Bronchial epithelial cell (primary cell): Measurements from ENCODE around the gene SNX30. TPM values are rescaled to one million over a fixed set of nuclear protein-coding genes. Genes with fewer than 3 reads are reported as not detected.

Source experiments
- DNase-seq: peaks from one replicate; pipeline ENCODE4 v3.0.0-alpha.2; 2010; ENCODE audit warnings: low read depth
- FAIRE-seq: peaks from 2 replicates; lab custom pipeline; 2011; peaks lifted over from hg19 to GRCh38; lab: Jason Lieb, UNC
- H3K27me3 ChIP-seq: 2 replicates; pipeline ENCODE4 v1.5.1; 2011; ENCODE audit warnings: low read length; ENCODE audit not compliant: control insufficient read depth, insufficient read depth
- H3K36me3 ChIP-seq: 2 replicates; pipeline ENCODE4 v1.5.1; 2011; ENCODE audit warnings: low read length; ENCODE audit not compliant: control insufficient read depth, insufficient read depth
- H3K4me3 ChIP-seq: 2 replicates; pipeline ENCODE4 v1.5.1; 2011; ENCODE audit warnings: mild to moderate bottlenecking, low read depth, low read length, control low read depth
- total RNA-seq: library from RNA; depleted of rRNA; stranded (reverse); fragments of >200 nt; gene quantifications from 2 replicates; pipeline ENCODE4 v1.2.1, GENCODE V29; 2014
- TF ChIP-seq, protein P1 (sequence below): IDR thresholded peaks from 2 replicates; pipeline ENCODE4 v1.5.1; 2011; ENCODE audit warnings: mild to moderate bottlenecking, moderate library complexity, low read length, control low read depth, inconsistent platforms; ENCODE audit not compliant: insufficient read depth, severe bottlenecking

SNX30 gene
- total RNA-seq, 1 donor from 2014 or later = 13.2 TPM

DNA sequence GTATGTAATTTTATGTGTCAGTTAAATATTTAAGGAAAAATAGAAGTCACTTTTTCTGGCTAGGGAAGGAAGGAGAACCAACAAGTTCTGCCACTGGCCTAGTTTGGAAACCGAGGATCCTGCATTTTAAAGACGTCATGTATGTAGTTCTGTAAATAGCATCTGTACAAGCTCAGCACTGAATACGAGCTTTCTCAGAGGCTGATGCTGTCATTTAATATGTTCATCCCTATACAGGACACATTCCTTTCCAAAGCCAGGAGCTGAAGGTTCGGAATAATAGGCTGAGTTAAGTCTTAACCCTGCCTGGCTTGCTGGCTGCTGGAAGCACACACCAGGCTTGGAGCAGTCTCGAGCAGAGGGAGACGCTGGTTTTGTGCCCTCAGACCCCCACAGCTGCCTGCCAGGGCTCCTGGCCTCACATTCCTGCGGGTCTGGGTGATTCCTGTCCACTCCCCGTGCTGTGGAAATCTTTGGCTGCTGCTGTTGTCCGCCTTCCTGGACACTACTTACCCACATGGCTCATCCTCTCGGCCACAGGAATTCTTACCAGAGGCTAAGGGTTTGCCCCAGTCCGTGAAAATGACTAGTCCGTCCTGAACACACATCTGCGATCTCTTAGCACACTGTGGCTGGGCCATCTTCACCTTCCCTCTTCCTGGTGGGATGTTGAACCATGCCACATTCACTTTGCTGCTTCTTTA lies 103.5 kb downstream of the SNX30 start:
- no peaks in the 10 kb centered on the region for H3K27me3 ChIP-seq
- TF ChIP-seq, protein P1, sequence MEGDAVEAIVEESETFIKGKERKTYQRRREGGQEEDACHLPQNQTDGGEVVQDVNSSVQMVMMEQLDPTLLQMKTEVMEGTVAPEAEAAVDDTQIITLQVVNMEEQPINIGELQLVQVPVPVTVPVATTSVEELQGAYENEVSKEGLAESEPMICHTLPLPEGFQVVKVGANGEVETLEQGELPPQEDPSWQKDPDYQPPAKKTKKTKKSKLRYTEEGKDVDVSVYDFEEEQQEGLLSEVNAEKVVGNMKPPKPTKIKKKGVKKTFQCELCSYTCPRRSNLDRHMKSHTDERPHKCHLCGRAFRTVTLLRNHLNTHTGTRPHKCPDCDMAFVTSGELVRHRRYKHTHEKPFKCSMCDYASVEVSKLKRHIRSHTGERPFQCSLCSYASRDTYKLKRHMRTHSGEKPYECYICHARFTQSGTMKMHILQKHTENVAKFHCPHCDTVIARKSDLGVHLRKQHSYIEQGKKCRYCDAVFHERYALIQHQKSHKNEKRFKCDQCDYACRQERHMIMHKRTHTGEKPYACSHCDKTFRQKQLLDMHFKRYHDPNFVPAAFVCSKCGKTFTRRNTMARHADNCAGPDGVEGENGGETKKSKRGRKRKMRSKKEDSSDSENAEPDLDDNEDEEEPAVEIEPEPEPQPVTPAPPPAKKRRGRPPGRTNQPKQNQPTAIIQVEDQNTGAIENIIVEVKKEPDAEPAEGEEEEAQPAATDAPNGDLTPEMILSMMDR = no peak
- DNase-seq (no peak), FAIRE-seq (no peak)
- H3K4me3 ChIP-seq = no peak overlapping the region
- no peaks in the 10 kb centered on the region for H3K36me3 ChIP-seq

DNA sequence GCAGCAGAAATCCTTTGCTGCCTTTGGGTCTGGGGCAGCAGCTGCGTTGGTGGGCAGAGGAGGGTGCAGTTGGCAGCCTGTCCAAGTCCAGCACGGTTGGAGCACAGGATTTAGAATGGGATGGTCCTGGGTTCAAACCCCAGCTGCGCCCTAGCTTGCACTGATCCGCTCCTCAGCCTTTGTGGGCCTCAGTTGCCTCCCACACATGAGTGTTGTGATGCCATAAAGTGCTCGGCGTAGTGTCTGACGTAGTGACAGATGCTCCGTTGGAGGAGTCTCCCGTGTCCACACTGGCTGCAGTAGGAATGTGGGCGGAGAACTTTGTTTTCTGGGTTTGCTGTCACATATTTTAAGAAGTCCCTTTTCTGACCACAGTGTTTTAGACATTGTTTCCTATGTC lies 104.1 kb downstream of the SNX30 start:
- DNase-seq (no peak), FAIRE-seq (no peak)
- H3K4me3 ChIP-seq = no peak overlapping the region
- no peaks in the 10 kb centered on the region for H3K27me3 ChIP-seq
- TF ChIP-seq, protein P1 = no peak
- no peaks in the 10 kb centered on the region for H3K36me3 ChIP-seq

DNA sequence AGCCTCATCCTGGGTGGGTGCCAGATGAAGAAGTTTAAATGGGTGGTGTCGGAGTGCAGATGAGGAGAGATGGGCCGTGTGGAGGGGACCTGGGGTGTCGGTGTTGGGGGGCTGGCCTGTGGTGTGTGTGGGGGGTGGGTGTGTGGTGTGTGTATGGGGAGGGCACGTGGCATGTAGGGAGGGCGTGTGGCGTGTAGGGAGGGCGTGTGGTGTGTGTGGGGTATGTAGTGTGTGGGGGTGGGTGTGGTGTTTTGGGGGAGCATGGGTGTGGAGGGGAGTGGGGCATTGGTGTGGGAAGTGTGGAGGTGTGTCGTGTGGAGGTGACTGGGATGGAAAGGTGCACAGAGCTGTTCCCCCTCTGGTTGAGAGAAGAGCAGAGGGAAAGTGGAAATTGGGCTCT lies 105.6 kb downstream of the SNX30 start:
- Histone ChIP-seq H3K4me3 (no peak overlapping the region), H3K27me3 (no peaks in the 10 kb centered on the region), H3K36me3 (no peaks in the 10 kb centered on the region)
- TF ChIP-seq, protein P1 = no peak
- FAIRE-seq (no peak), DNase-seq (no peak)

DNA sequence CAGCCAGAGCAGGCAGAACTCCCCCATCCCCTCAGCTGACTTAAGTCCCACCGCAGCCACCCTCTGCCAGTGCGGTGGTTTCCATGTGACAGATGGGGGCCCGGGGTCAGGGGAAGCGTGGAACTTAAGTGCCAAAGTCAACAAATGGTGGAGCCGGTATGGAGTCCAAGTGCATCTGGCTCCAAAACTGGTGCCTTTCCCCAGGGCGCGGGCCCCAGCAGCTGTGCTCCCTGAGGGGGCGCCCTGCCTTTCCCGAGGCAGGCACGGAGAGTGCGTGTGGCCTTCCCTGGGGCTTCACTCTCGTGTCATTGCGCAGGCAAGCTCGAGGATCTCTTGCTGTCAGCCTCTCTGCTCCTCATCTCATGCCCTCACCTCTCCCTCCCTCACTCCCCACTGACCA lies 106.3 kb downstream of the SNX30 start:
- FAIRE-seq (no peak), DNase-seq (no peak)
- no peak overlapping the region for H3K4me3 ChIP-seq
- TF ChIP-seq, protein P1 = no peak
- H3K27me3 ChIP-seq = no peaks in the 10 kb centered on the region
- no peaks in the 10 kb centered on the region for H3K36me3 ChIP-seq

DNA sequence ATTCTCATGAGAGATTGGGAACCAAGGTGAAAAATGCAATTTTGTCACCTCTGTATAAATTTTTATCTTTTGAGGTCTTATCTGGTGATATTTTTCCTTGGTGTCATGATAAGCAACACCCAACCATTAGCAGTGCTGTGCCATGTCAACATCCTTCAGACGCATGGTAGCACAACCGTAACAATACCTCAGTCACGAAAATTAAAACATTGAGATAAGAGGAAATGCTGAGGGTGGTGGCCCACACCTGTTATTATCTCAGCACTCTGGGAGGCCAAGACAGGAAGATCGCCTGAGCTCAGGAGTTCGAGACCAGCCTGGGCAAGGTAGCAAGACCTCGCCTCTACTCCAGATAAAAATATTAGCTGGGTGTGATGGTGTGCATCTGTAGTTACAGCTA lies 107.4 kb downstream of the SNX30 start:
- FAIRE-seq (no peak), DNase-seq (no peak)
- H3K4me3 ChIP-seq = no peak overlapping the region
- H3K36me3 ChIP-seq = no peaks in the 10 kb centered on the region
- no peaks in the 10 kb centered on the region for H3K27me3 ChIP-seq
- TF ChIP-seq, protein P1 = no peak
